Heart left ventricle (tissue), 16 donors: Measurements from ENCODE around the gene CAMK2D. TPM values are rescaled to one million over a fixed set of nuclear protein-coding genes. Genes with fewer than 3 reads are reported as not detected.
"Not testable (repeated sequence)": the region's sequence is repeated elsewhere in the genome, so short reads cannot be mapped to it uniquely, and the experiment has no call there.

Experiments
- ATAC-seq, 4 donors: fragments of 200-7000 bp; cut with Tn5 transposase; one replicate each; pipeline ENCODE4 v1.9.1; 2020 to 2022; ENCODE audit warnings: moderate library complexity in 4 of 4, mild to moderate bottlenecking in 3 of 4, moderate number of reproducible peaks in 1 of 4
- DNase-seq, 5 donors: peaks; one replicate each; pipeline ENCODE4 v3.0.0-alpha.2; 2020
- H3K27ac ChIP-seq, 12 donors: fragments of 200-600 bp; sonication (generic) in 4 of 12; one replicate each; pipeline versions ENCODE4 v1.5.0 to v1.8.0; 2016 to 2022; ENCODE audit warnings: mild to moderate bottlenecking in 2 of 12
- H3K27me3 ChIP-seq, 9 donors: fragments of 200-600 bp; sonication (generic) in 2 of 9; one replicate each; pipeline versions ENCODE4 v1.5.1 to v1.8.0; 2016 to 2022; ENCODE audit warnings: mild to moderate bottlenecking in 3 of 9
- H3K36me3 ChIP-seq, 9 donors: fragments of 200-600 bp; sonication (generic) in 2 of 9; one replicate each; pipeline versions ENCODE4 v1.5.0 to v1.8.0; 2018 to 2022; ENCODE audit warnings: mild to moderate bottlenecking in 2 of 9
- H3K4me1 ChIP-seq, 12 donors: fragments of 200-600 bp; sonication (generic) in 4 of 12; one replicate each; pipeline versions ENCODE4 v1.5.0 to v1.8.0; 2016 to 2022; ENCODE audit warnings: mild to moderate bottlenecking in 3 of 12
- H3K4me3 ChIP-seq, 12 donors: fragments of 200-600 bp; sonication (generic) in 4 of 12; one replicate each; pipeline versions ENCODE4 v1.5.0 to v1.8.0; 2017 to 2022; ENCODE audit warnings: mild to moderate bottlenecking in 9 of 12, moderate library complexity in 4 of 12
- H3K9me3 ChIP-seq, 12 donors: fragments of 200-600 bp; sonication (generic) in 4 of 12; one replicate each; pipeline versions ENCODE4 v1.5.0 to v1.8.0; 2016 to 2022; ENCODE audit warnings: mild to moderate bottlenecking in 1 of 12
- CTCF ChIP-seq, 12 donors: fragments of 200-600 bp; sonication (generic) in 4 of 12; IDR thresholded peaks; one replicate each; pipeline versions ENCODE4 v1.5.0 to v1.8.0; 2018 to 2022; ENCODE audit warnings: antibody characterized with exemption in 12 of 12, mild to moderate bottlenecking in 5 of 12
- POLR2A ChIP-seq, 2 donors: fragments of 450-650 bp; IDR thresholded peaks; one replicate each; pipeline ENCODE4 v1.6.1; 2017; ENCODE audit warnings: antibody characterized with exemption in 2 of 2, mild to moderate bottlenecking in 2 of 2, moderate library complexity in 2 of 2
- WGBS, 4 donors: extraction: QIAGEN DNeasy Blood & Tissue Kit in 2 of 4; methylation state at CpG; one replicate each; pipeline versions ENCODE4 v1.1.5 to v1.1.7; 2013 to 2018; 5-methylcytosine and 5-hydroxymethylcytosine counted together
- intact Hi-C, 10 donors: fragments of 100-400 bp; cut with DNase I; formaldehyde crosslinking; loops; one replicate each; pipeline versions ENCODE4 v1.11.1 to v1.14.2; 2022
- polyA plus RNA-seq, 2 donors: library from polyadenylated mRNA; stranded (reverse); fragments of 200-250 nt; gene quantifications; one replicate each; pipeline ENCODE4 v1.2.3, GENCODE V29; 2013
- total RNA-seq, 9 donors: library from RNA; depleted of rRNA in 2 of 9; stranded (reverse); fragments of >200 nt in 2 of 9; fragmentation: NEBNext Ultra II Directional in 3 of 9; extraction: Animal tissue kit (Norgen Biotek cat#: 25700) in 3 of 9; gene quantifications; one replicate each; pipeline versions ENCODE4 v1.1.0 to v1.2.4, GENCODE V29; 2016 to 2023
- donor health status: ischemic (EF 13 %, LVEDD 7.1; RV severe dilation, severe dysfunction).
- donor health status: healthy with polysubstance abuse.
- donor health status: DM: no; HTN: yes; CAD: no.
- donor health status: DM: no; HTN: no; CAD: no.
- donor health status: ischemic (EF 25% LVEDD 6.9; RV normal size, moderate dysfunction).
- donor health status: ischemic (EF 25% LVEDD 5.7; RV mildly dilated, moderate dysfunction).
- donor health status: healthy.
- donor health status: DM: yes; HTN: yes; CAD: no.
- donor health status: ischemic (EF 35%, LVEDD 5.7; RV mildly dilated, moderate dysfunction).
- donor health status: nonischemic (EF 11% LVEDD 7.7; RV severe dilation, severe dysfunction).
- donor health status: DM: yes; HTN: yes; CAD: no.
- donor health status: PGD.
- donor health status: ischemic (EF 29% LVEDD 5.4; RV normal size, mild dysfunction).
- donor health status: nonischemic (EF 23%, LVEDD 6.1; RV moderate dilation, normal function).

The CAMK2D gene
- total and polyA plus RNA-seq, 11 donors, result 40.9 to 294 (median 215) TPM

- Histone ChIP-seq H3K4me3 (no peak overlapping the region), H3K9me3 (no peaks in the 10 kb centered on the region), H3K27me3 (no peaks in the 10 kb centered on the region), H3K27ac (no peak overlapping the region), H3K4me1 (peaks cover 0 to 9% (median 4%) of the 10 kb centered on the region in 12 donors), H3K36me3 (no peaks in the 10 kb centered on the region)
- 92 to 100% (median 98%) methylated on average over 2 of the region's 2 CpGs for WGBS, 4 donors
- DNase-seq (no peak), ATAC-seq (no peak)
- TF ChIP-seq POLR2A (IDR thresholded peaks at IDR 0.05) (no peak), CTCF (IDR thresholded peaks at IDR 0.05) (no peak)
- intact Hi-C loops, result loop anchor here in 4 of 10 donors (10.0 kb wide), 5 partner anchors 132 to 618 kb away; no protein-coding TSS in a partner anchor
These were observed 5.3 kb upstream of the CAMK2D start for GRCh38 chr4:113766882-113767281.

- ATAC-seq (no peak), DNase-seq (no peak)
- no peak overlapping the region for H3K27ac ChIP-seq
- WGBS, 4 donors, result 71 to 87% (median 74%) methylated on average over 1 of the region's 1 CpG
- no peaks in the 10 kb centered on the region for H3K27me3 ChIP-seq
- H3K36me3 ChIP-seq, result no peaks in the 10 kb centered on the region
- TF ChIP-seq POLR2A (IDR thresholded peaks at IDR 0.05), result no peak
- no peak for TF ChIP-seq CTCF (IDR thresholded peaks at IDR 0.05)
- H3K4me3 ChIP-seq, result no peak overlapping the region
- H3K9me3 ChIP-seq, result no peaks in the 10 kb centered on the region
- H3K4me1 ChIP-seq, result peaks cover 0 to 11% (median 4%) of the 10 kb centered on the region in 12 donors
- intact Hi-C loops, result loop anchor here (5.0 to 10.0 kb wide), 15 partner anchors 77 to 620 kb away; no protein-coding TSS in a partner anchor
These were observed 3.3 kb upstream of the CAMK2D start for GRCh38 chr4:113764720-113765264.

GRCh38 chr4:113763923-113764322 lies 2.4 kb upstream of the CAMK2D start:
- peak overlapping the region in 1 of 12 donors; percentile 100 for H3K27ac ChIP-seq
- H3K9me3 ChIP-seq, H3K36me3 ChIP-seq, ATAC-seq, H3K27me3 ChIP-seq, DNase-seq, H3K4me3 ChIP-seq: not testable (repeated sequence)
- 97 to 98% (median 97%) methylated on average over 12 of the region's 12 CpGs for WGBS, 4 donors
- intact Hi-C loops, result loop anchor here (2.0 to 10.0 kb wide), 16 partner anchors 77 to 621 kb away; no protein-coding TSS in a partner anchor
- peaks cover 0 to 20% (median 4%) of the 10 kb centered on the region in 12 donors for H3K4me1 ChIP-seq

GRCh38 chr4:113763029-113763285 lies 1.4 kb upstream of the CAMK2D start:
- no peak for DNase-seq
- 5 to 11% (median 7%) methylated on average over 6 of the region's 6 CpGs for WGBS, 4 donors
- Histone ChIP-seq H3K27ac (peak overlapping the region; percentile 56 to 100 (median 99)), H3K4me3 (peak overlapping the region; percentile 4 to 91 (median 88)), H3K27me3 (no peaks in the 10 kb centered on the region), H3K9me3 (no peaks in the 10 kb centered on the region), H3K4me1 (peaks cover 0 to 30% (median 4%) of the 10 kb centered on the region in 12 donors), H3K36me3 (peaks cover 0 to 6% (median 0%) of the 10 kb centered on the region in 9 donors)
- intact Hi-C loops, result loop anchor here (2.0 to 10.0 kb wide), 16 partner anchors 76 to 622 kb away; no protein-coding TSS in a partner anchor
- no peak for ATAC-seq
- TF ChIP-seq POLR2A (IDR thresholded peaks at IDR 0.05) (no peak), CTCF (IDR thresholded peaks at IDR 0.05) (peak in 1 of 12 donors; percentile 4)
